GM21528 (cell line): ENCODE measurements around the gene GIPC2.
"Not testable (repeated sequence)": the region's sequence is repeated elsewhere in the genome, so short reads cannot be mapped to it uniquely, and the experiment has no call there.

Experiments
- ATAC-seq: cut with Tn5 transposase; IDR thresholded peaks from one replicate; pipeline ENCODE4 v1.9.1; 2021; ENCODE audit warnings: mild to moderate bottlenecking, moderate library complexity; ENCODE audit not compliant: unreplicated experiment, low FRiP score

Gene GIPC2, protein sequence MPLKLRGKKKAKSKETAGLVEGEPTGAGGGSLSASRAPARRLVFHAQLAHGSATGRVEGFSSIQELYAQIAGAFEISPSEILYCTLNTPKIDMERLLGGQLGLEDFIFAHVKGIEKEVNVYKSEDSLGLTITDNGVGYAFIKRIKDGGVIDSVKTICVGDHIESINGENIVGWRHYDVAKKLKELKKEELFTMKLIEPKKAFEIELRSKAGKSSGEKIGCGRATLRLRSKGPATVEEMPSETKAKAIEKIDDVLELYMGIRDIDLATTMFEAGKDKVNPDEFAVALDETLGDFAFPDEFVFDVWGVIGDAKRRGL

DNA sequence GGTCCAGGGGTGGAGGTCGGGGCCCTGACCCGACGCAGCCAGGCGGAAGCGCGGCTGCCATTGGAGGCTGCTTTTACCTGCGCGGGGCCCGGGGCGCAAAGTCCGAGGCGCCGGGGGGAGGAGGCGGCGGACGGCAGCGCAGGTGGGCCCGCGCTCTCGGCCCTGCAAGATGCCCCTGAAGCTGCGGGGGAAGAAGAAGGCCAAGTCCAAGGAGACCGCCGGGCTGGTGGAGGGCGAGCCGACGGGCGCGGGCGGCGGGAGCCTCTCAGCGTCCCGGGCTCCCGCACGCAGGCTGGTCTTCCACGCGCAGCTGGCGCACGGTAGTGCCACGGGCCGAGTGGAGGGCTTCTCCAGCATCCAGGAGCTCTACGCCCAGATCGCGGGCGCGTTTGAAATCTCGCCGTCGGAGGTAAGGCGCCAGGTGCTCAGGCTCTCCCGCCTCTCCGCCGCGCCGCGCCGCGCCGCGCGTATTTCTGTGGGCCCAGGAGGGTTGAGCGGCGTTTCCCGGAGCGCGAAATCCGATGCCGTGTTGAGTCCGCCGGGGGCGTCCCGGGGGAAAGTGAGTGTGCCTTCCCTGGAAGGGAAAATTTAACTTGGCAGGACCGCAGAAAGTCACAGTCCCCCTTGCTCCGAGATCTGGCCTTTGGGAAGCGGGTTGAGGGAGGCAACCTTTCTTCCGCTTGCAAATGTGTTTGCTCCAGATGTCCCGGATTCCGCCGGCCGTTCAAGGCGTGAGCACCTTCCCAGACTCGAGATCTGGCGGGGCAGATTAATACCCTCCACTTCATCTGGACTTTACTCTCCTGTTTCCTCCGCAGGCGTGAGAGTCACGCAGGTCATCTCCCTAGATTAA, at the start of gene GIPC2:
Gene GIPC2, plus strand, starts transcription at position 41 of the 853 bp plus-strand sequence. Its CDS starts 129 bp downstream, at position 170.
- ATAC-seq, result no peak

DNA sequence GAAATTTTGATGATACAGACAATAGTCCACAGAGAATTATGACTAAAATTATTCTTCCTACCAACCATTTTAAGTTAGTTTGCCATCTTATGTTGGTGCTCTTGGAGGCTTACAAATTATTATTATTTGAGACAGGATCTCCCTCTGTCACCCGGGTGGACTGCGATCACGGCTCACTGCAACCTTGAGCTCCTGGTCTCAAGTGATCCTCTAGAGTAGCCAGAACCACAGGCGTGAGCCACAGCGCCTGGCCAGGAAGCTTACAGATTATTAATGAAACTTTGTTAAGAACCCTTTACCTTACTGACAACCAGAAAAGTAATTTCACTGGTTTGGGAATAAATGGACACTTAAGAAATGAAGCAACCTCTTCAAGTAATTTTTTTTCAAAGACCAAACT, 49.0 kb upstream of the GIPC2 start:
- ATAC-seq, result no peak

DNA sequence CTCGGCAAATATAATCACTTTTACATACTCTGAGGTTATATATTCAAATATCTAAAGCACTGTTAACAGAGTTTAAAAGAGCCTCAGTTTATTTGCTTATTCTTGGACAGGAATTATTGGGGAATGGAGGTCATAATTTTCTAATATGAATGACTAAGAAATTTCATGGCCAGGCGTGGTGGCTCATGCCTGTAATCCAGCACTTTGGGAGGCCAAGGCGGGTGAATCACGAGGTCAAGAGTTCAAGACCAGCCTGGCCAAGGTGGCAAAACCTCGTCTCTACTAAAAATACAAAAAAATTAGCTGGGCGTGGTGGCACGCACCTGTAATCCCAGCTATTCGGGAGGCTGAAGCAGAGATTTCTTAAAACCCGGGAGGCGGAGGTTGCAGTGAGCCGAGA, 45.2 kb upstream of the GIPC2 start:
- ATAC-seq, result not testable (repeated sequence)

DNA sequence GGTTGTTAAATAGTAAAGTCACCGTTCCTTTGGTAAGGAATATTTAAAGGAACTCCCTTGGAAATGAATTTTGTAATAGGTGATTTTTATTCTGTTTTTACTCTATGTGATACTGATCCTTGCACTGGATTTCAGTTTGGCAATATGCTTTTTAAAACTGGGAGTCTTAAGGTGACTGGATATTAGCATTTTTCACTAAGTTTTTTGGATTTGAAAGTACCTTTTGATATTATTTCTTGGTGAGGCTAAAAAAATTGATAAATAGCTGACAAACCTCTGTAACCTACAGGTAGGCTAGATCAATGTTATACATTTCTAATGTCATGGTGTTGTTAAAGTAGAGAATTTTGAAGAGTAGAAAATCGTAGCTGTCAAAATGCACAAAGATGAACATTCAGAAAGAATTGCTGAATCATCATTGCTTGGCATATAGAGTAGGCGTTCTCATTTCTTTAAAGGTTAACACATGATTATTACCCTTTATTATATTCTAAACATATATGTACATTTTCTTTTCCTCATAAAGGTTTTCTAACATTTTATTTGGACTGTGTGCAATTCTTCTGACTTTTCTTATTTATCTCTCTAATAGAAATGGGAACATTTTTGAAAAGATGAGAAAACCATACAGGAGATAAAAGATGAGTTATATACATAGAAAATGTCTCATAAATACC, 42.6 kb upstream of the GIPC2 start:
- no peak for ATAC-seq

DNA sequence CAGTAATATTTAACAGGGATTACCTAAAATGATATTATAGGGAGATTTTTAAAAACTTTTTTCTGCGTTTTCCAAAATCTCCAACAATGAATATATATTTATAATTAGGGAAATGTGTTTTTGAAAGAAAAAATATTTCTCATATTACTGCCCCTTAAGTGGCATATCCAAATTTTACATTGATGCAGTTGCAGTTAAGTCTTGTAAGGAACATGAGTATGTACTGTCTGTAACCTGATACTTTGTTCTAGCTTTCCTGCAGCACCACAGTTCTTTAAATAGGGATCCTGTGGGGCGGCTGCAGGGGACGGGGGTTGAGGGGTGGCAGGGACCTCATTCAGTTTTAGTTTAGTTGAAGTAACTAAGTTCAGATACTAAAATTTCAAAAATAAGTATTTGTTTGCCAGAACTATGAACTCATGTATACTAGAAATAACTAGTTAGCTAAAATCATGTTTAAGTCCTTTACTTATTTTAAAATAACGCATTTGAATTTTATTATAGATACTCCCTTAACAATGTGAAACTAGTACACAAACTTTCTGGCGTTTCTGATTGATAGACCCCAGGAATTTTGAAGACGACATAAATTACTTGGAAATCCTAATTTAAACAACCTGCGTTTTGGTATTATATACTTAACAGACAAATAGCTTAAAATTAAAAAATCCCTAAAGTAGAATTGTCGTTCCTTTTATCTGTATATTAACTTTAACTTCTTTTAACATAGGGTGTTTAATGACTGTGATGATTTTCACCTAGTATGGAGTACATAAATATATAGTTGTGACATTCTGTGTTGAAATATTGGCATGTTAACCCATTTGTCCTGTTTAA, 41.7 kb upstream of the GIPC2 start:
- ATAC-seq, result peak; percentile 49

DNA sequence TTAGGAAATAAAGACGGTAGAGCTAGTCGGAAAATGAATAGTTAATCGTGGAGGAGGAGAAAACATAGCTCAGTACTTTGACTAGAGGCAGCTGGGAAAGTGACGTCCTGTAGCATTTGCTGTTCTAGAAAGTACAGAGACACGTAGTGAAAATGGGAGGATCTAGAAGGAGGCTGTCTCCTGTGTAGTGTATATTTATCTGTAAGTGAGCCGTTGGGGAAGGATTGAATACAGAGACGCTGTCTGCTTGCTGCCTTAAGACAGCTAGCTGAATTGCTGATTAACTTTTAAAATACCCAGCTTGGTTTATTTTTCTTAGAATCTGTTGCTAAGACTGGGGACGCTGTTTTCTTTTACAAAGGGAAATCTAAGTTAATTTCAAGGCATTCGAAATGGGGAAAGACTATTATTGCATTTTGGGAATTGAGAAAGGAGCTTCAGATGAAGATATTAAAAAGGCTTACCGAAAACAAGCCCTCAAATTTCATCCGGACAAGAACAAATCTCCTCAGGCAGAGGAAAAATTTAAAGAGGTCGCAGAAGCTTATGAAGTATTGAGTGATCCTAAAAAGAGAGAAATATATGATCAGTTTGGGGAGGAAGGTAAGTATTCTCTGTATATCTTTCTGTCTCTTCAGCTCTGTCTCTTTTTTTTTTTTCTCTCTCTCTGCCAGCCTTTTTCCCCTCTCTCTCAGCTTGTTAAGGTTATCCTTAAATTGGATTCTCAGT, 40.9 kb upstream of the GIPC2 start, which contains the start of gene DNAJB4:
Gene DNAJB4, plus strand, starts transcription at position 221 of the 729 bp plus-strand sequence. Its CDS starts 172 bp downstream, at position 393.
- peak; percentile 99 for ATAC-seq

DNA sequence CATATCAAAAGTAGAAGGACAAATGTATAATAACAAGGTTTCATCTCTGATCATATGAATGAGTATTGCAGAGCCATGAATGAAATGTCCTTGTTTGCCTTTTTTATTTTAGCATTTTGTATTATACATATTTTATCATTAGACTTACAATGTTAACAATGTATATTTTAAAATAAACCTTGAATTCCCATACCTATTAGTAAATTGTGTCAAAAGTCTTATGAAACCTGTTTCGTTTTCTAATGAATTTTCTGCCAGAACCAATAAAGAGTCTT, 40.4 kb upstream of the GIPC2 start:
- ATAC-seq, result no peak

DNA sequence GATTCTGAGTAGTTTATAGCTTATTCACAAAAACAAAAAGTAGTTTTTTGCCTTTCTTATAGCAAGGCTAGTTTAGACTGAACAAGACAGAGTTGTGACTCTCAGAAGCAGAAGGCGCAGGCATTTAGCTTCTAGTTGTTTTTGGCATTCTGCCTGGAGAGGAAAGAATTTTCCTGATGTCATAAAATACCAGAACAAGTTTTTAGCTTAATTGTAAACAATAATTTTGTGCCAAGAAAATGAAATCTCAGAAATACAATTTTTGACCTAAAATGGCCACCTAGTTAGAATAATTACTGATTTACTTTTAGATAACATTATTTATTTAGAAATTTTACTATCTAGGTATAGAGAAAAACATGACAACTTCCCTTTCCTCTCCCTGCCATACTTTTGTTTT, 40.0 kb upstream of the GIPC2 start:
- ATAC-seq, result no peak

DNA sequence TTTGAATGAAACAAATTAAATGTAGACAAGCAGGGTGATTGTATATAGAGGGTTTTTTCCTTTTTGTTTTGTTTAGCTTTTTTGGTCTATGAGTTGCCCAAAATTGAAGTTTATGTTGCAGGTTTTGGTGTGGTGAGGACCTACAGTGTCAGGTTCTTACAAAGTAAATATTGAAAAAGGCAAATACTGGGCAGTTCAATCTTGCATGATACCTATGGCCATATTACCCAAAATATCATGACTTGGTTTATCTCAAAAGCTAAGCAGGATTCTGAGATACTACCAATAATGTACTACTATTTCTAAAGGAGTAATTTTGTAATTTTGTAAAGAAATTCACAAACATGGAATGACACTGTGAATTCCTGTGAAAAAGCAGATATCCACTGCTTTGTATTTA, 39.2 kb upstream of the GIPC2 start:
- ATAC-seq, result no peak

DNA sequence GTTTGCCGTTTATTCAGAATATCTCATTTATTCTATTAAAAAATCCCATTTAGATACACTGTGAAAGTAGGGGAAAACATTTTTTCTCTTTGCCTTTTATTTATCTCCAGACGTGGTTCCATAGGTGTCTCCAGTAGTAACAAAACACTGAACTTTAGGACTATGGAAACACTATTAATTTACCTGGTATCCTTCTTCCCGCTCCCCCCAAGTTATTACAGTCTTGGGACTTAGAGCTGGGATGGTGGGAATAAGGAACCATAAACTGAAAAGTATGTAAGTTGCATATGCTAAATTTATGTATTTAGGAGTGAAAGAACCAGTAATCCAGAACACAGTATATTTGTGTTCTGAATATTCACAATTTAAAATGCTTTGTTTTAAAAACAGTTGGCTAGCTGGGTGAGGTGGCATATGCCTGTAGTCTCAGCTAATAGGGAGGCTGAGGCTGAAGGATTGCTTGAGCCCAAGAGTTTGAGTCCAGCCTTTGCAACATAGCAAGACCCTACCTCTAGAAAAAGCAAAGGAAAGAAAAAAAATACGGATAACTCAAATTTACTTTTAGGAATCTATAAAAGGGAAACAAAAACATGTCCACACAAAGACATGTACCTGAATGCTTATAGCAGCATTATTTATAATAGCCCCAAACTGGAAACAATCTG, 38.0 kb upstream of the GIPC2 start:
- ATAC-seq, result no peak

DNA sequence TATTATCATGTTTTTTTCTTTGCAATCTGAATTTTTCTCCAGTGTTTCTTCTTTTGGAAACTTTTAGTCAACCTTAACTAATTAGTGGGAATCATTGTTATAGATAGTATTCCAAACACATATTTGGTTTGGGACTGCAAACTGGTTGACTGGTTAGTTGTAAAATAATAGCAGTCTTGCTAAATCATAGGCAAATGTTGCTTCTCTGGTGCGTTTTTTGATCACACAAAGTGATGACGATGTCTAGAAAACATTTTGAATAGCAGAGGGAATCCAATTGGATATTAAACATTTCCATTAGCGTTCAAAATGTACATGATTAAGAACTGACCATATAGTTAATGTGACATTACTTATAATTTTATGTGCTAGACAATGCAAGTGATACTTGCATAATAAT, 36.5 kb upstream of the GIPC2 start:
- no peak for ATAC-seq

DNA sequence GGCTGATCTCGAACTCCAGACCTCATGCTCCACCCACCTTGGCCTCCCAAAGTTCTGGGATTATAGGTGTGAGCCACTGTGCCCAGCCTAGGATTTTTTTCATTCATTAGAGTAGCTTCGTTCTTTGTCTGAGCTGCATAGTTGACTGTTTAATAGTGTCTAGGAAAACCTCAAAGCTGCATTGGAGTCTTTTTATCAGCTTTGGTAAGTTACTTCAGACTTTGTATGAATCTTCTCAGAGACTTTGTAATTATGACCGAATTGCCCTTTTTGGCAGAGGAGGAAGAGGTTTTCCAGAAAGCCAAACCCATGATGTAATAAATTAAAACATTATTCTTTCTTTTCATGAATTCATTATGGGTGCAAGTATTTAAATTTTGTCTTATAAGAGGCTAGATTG, 35.9 kb upstream of the GIPC2 start:
- no peak for ATAC-seq

DNA sequence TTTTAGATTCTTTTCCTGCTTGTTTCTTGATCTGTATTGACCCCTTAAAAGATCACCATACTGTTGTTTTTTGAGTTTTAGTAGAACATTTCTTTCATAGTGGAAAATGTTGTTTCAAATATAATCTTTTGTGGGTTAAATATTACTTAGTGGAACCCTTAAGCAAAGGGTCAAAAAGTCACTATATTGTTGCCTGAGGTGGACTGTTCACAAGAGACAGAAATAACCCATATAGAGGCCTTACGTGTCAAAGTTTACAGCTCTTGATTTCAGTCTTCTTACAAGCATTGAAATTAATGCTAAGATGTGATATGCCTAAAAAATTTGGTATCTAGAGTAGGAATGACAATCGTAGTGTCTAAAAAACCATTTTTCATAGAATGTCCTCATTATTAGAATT, 34.7 kb upstream of the GIPC2 start:
- ATAC-seq, result no peak

DNA sequence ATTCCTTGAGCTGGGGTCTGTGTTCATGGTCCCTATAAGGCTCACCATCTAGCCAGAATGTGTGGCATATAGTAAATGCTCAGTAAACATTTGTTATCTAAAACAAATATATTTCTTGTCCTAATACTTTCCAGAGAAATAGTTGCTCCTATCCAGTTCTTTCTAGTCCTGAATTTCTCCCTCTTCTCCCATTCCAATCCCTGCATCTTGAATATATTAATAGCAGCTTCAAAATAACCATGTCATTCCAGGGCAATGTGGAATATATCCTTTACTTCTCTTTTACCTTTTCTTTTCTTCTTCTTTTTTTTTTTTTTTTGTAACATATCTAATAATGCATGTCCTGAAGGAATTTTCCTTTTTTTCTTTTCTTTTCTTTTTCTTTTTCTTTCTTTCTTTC, 30.6 kb upstream of the GIPC2 start:
- ATAC-seq, result no peak

DNA sequence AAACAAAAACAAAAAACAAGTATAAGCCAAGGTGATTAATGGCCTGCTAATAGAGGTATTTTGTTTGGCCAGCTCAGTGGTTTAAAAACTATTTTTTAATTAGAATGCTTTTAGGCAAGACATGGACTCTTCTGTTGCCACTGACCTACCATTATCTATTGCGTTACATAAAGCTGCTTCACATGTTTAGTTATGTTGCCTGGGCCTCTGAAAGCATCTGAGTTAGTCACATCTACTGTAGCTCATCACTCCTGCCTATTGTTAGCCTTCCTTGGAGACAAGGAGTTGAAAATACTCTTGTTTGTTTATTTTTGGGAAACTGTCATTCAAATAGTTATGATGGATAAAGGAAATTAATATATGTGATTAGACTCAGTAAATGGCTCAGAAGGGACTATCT, 26.7 kb upstream of the GIPC2 start:
- no peak for ATAC-seq

DNA sequence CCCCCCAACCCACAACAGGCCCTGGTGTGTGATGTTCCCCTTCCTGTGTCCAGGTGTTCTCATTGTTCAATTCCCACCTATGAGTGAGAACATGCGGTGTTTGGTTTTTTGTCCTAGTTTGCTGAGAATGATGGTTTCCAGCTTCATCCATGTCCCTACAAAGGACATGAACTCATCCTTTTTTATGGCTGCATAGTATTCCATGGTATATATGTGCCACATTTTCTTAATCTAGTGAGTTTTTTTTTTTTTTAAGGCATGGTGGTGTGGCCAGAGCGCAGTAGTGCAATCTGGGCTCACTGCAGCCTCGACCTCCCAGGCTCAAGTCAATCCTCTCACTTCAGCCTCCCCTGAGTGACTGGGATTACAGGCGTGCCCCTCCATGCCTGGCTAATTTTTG, 24.6 kb upstream of the GIPC2 start:
- not testable (repeated sequence) for ATAC-seq

DNA sequence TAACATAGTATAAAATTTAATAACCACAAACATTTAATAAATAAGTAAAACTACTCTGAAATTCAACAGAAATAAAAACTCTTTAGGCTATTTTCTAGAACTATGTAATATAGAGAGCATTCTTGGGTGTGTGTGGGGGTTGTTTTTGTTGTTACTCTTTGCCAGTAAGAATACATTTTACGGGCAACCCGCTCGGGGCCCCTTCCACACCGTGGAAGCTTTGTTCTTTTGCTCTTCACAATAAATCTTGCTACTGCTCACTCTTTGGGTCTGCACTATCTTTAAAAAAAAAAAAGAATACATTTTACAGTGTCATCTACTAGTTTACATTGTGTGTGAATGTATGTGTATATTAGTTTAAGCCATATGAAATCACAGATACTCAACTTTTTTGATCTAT, 16.0 kb upstream of the GIPC2 start:
- ATAC-seq, result no peak

DNA sequence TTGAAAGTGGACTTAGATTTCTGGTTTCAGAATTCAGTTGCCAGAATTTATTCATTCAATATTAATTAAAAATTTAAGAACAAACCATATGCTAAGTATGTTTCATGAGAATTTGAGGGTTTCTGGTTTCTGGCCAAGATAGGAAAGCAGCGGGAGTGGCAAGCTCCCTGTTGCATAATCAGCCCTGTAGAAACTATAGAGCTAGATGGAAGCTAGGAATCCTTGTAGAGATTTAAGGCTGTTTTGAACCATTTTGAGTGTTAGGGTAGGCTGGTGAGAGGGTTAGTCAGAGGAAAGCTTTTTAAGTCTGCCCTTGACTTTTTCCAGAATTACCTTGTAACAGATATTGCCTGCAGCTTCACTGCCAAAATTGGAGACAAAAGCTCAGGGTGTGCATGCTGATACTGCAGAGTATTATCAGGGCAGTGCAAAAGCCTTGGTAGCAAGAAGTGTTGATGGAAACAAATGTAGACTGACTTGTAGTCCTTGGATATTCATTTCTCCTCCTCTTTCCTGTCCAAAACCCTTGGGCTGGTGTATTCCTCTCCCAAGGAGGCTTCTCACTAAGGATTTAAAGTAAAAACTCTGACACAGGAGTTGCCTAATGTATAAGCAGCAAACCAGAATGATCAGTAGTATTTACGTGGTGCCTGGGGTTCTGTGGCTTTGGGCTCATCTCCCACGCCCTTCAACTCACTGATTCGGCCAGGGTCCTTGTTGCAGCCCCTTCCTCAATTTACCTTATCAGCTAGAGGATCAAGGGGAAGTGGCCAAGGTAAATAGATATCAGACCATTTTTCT, 12.6 kb upstream of the GIPC2 start:
- ATAC-seq, result no peak

DNA sequence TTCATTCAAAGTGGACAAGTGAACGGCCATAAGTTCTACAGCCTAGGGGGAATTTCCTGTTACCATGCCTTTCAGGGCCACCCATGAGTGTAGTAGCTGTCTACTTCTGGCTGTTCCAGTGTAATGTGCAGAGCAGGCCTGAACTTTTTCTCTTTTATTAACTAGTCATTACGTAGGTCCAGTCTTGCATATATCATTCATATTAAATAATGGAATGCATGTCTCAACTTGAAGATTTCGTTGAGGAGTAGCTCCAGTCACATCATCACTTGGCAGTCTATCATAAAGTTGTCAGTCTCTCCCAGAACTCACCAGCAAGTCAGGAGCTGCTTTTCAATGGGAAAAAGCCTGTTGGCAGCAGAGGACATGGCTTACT, 12.0 kb upstream of the GIPC2 start:
- no peak for ATAC-seq
